Gastroesophageal sphincter (tissue), 2 donors: ENCODE results near the gene PIK3C2A.

ENCODE experiments used
- EP300 ChIP-seq: sonication (generic); formaldehyde crosslinking; IDR thresholded peaks from one replicate; pipeline ENCODE4 v1.6.1; 2017; ENCODE audit warnings: antibody characterized with exemption, mild to moderate bottlenecking
- POLR2A ChIP-seq, 2 donors: fragments of 450-650 bp; IDR thresholded peaks; one replicate each; pipeline ENCODE4 v1.6.1; 2017; ENCODE audit warnings: antibody characterized with exemption in 2 of 2, mild to moderate bottlenecking in 2 of 2, moderate library complexity in 1 of 2

- TF ChIP-seq EP300 (no peak), POLR2A (IDR thresholded peaks at IDR 0.05) (no peak)
Observed at GRCh38 chr11:17159441-17159840, 48.3 kb downstream of the PIK3C2A start.
